Glutamatergic neuron (in vitro differentiated cells): ENCODE measurements around the gene ANO2. TPM values are rescaled to one million over a fixed set of nuclear protein-coding genes. Genes with fewer than 3 reads are reported as not detected.

Experiments used
- DNase-seq: peaks from one replicate; pipeline ENCODE4 v3.0.0; 2022
- H3K27ac Mint-ChIP-seq: one replicate; pipeline ENCODE4 v1.8.0; 2020; ENCODE audit warnings: mild to moderate bottlenecking, mixed read lengths, inconsistent platforms; ENCODE audit not compliant: unreplicated experiment
- H3K27me3 Mint-ChIP-seq: one replicate; pipeline ENCODE4 v1.8.0; 2020; ENCODE audit warnings: mild to moderate bottlenecking, moderate library complexity, mixed read lengths, inconsistent platforms; ENCODE audit not compliant: unreplicated experiment
- H3K36me3 Mint-ChIP-seq: one replicate; pipeline ENCODE4 v1.8.0; 2020; ENCODE audit warnings: mild to moderate bottlenecking, mixed read lengths, inconsistent platforms; ENCODE audit not compliant: unreplicated experiment
- H3K4me1 Mint-ChIP-seq: one replicate; pipeline ENCODE4 v1.8.0; 2020; ENCODE audit warnings: mild to moderate bottlenecking, low read depth, mixed read lengths, inconsistent platforms; ENCODE audit not compliant: unreplicated experiment
- H3K4me3 Mint-ChIP-seq: one replicate; pipeline ENCODE4 v1.8.0; 2020; ENCODE audit warnings: mild to moderate bottlenecking, mixed read lengths, inconsistent platforms; ENCODE audit not compliant: unreplicated experiment
- H3K9me3 Mint-ChIP-seq: one replicate; pipeline ENCODE4 v1.8.0; 2020; ENCODE audit warnings: mild to moderate bottlenecking, moderate library complexity, mixed read lengths, inconsistent platforms; ENCODE audit not compliant: unreplicated experiment
- total RNA-seq: library from RNA; stranded (reverse); fragmentation: NEBNext Ultra II Directional; extraction: Animal tissue kit (Norgen Biotek cat#: 25700); gene quantifications from one replicate; pipeline ENCODE4 v1.2.1, GENCODE V29; 2021; ENCODE audit not compliant: unreplicated experiment
- TF ChIP-seq, protein P1 (sequence below): fragments of 200-600 bp; sonication (generic); IDR thresholded peaks from one replicate; pipeline ENCODE4 v1.5.0; 2021; ENCODE audit not compliant: partially characterized antibody, unreplicated experiment

The ANO2 gene
- total RNA-seq, 1 donor from 2014 or later, result not detected

DNA sequence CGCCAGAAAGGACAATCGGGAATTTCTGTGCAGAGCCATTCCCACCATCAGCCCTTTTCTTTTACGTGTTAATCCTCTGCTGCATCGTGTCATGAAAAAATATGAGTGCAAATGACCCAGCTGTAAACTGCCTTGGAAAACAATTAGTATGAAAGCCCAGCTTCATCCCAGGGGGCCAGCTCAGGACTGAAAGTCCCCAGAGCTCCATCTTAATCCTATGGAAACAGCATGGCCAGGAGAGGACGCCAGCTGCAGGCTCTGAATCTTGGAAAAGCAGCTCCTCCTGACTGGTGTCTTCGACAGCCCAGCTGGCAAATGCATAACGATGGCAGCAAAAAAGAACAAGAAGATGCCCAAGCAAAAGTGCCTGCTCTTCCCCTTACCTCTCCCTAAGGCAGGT, 321.6 kb downstream of the ANO2 start:
- H3K4me3 Mint-ChIP-seq, result peak overlapping the region; percentile 39
- peaks cover 10% of the 10 kb centered on the region for H3K9me3 Mint-ChIP-seq
- DNase-seq, result peak; percentile 76
- H3K27ac Mint-ChIP-seq, result peak overlapping the region; percentile 2
- no peaks in the 10 kb centered on the region for H3K36me3 Mint-ChIP-seq
- peaks cover 31% of the 10 kb centered on the region for H3K4me1 Mint-ChIP-seq
- TF ChIP-seq, protein P1, sequence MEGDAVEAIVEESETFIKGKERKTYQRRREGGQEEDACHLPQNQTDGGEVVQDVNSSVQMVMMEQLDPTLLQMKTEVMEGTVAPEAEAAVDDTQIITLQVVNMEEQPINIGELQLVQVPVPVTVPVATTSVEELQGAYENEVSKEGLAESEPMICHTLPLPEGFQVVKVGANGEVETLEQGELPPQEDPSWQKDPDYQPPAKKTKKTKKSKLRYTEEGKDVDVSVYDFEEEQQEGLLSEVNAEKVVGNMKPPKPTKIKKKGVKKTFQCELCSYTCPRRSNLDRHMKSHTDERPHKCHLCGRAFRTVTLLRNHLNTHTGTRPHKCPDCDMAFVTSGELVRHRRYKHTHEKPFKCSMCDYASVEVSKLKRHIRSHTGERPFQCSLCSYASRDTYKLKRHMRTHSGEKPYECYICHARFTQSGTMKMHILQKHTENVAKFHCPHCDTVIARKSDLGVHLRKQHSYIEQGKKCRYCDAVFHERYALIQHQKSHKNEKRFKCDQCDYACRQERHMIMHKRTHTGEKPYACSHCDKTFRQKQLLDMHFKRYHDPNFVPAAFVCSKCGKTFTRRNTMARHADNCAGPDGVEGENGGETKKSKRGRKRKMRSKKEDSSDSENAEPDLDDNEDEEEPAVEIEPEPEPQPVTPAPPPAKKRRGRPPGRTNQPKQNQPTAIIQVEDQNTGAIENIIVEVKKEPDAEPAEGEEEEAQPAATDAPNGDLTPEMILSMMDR, result no peak
- H3K27me3 Mint-ChIP-seq, result peaks cover 16% of the 10 kb centered on the region

DNA sequence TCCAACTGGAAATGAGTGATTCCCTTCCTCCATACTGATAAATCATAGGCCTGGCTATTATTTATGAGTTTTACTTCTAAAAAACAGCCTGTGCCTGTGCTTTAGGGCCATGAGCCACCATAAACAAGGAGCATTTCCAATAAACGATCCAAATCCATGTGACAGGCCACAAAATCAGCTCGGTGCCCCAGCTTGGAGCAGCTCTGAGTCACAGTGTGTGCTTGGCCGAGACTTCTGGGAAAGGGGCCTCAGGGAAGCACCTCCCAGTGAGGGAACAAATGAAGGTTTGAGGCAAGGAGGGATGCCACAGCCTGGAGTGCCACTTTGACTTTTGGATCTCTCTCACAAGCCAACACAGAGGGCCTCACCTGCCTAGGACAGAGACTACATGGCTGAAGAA, 322.8 kb downstream of the ANO2 start:
- H3K4me1 Mint-ChIP-seq, result peaks cover 31% of the 10 kb centered on the region
- peaks cover 9% of the 10 kb centered on the region for H3K9me3 Mint-ChIP-seq
- H3K27me3 Mint-ChIP-seq, result peaks cover 16% of the 10 kb centered on the region

DNA sequence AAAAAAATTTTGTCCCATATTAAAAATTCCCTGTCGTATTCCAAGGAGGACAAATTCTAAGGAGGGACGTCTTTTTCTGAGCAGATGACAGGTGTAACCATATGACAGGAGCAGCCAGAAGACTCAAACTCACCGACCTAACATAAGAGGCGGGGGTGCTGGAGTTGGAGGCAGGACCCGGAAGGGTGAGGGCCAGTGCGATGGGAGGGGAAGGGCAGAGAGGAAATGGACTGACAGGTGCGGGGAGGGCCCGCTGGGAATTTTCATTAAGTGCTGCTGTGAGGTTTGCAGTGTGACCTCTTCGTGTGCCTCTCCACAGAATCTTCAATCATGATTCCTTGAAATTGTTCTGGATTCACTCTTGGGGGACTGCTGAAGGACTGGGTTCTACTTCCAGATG, 323.7 kb downstream of the ANO2 start:
- Mint-ChIP-seq H3K27me3 (peaks cover 16% of the 10 kb centered on the region), H3K4me3 (no peak overlapping the region), H3K36me3 (no peaks in the 10 kb centered on the region), H3K9me3 (peaks cover 9% of the 10 kb centered on the region), H3K27ac (no peak overlapping the region), H3K4me1 (peaks cover 31% of the 10 kb centered on the region)
- DNase-seq, result no peak
- TF ChIP-seq, protein P1, result no peak

More for the DNA sequence above, 322.8 kb downstream of the ANO2 start:
- H3K4me3 Mint-ChIP-seq, result peak overlapping the region; percentile 22
- H3K36me3 Mint-ChIP-seq, result no peaks in the 10 kb centered on the region
- no peak for DNase-seq
- TF ChIP-seq, protein P1, result no peak
- H3K27ac Mint-ChIP-seq, result no peak overlapping the region

DNA sequence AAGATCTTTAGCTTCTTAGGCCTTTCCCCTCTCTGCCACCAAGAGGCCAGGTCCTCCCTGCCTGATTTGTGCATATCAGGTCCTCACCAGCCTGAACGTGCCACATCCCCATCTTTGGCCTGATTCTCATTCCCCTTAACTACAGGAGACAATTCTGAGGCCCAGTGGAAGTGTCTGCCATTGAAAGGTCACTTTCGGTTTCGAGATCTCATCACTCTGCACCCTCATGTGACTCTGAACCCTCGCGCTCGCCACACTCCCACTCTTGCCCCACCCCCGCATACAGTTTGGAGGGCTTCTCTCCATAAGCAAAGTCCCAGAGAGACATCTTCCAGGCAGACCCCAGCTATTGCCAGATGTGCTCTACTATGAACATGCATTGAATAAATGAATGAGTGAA, 324.2 kb downstream of the ANO2 start:
- peaks cover 13% of the 10 kb centered on the region for H3K27me3 Mint-ChIP-seq
- no peak overlapping the region for H3K4me3 Mint-ChIP-seq
- H3K4me1 Mint-ChIP-seq, result peaks cover 30% of the 10 kb centered on the region
- TF ChIP-seq, protein P1, result no peak
- no peak for DNase-seq
- no peak overlapping the region for H3K27ac Mint-ChIP-seq
- H3K9me3 Mint-ChIP-seq, result peaks cover 6% of the 10 kb centered on the region
- no peaks in the 10 kb centered on the region for H3K36me3 Mint-ChIP-seq

DNA sequence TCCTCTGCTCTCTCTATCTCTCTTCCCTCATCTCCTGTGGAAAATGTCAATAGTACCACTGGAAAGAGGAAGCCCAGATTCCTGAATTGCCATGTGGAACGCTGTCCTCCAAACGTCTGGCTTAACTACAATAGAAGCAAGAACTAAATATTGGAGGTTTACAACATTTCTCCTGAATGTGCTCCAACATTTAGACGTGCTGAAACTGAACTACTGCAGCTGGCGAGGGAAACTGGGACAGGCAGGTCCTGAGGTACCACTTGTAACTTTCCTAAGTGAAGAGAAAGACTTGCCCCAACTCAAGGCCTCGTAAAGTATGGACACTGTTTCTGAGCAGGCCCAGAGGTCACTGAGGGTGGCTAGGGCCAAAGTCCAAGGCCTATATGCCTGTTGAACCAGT, 325.4 kb downstream of the ANO2 start:
- Mint-ChIP-seq H3K36me3 (no peaks in the 10 kb centered on the region), H3K9me3 (peaks cover 4% of the 10 kb centered on the region), H3K27ac (no peak overlapping the region), H3K27me3 (peaks cover 17% of the 10 kb centered on the region), H3K4me1 (peaks cover 26% of the 10 kb centered on the region), H3K4me3 (no peak overlapping the region)
- TF ChIP-seq, protein P1, result no peak
- DNase-seq, result no peak
